ENCODE data around the gene DTWD2. TPM values are rescaled to one million over a fixed set of nuclear protein-coding genes. Genes with fewer than 3 reads are reported as not detected.

The DTWD2 gene
- total RNA-seq, 1 donor from 2014 or later = 12.9 TPM

Other genes starting within 250 kb of the DTWD2 start
- gene DMXL1, start 82.5 kb upstream of the DTWD2 start, total RNA-seq = 62.9 TPM

Data from ureter (tissue), 1 donor.